AG10803 (cell line): ENCODE data around the gene AMN.
"Not testable (repeated sequence)": the region's sequence is repeated elsewhere in the genome, so short reads cannot be mapped to it uniquely, and the experiment has no call there.

Experiments used
- DNase-seq: peaks from one replicate; pipeline ENCODE4 v3.0.0; 2010; ENCODE audit warnings: low read depth
- H3K4me3 ChIP-seq: 2 replicates; pipeline ENCODE4 v1.5.1; 2011; ENCODE audit warnings: mild to moderate bottlenecking, low read length, control low read depth
- TF ChIP-seq, protein P1 (sequence below): conservative IDR thresholded peaks from 2 replicates; pipeline ENCODE4 v1.5.1; 2011; ENCODE audit warnings: mild to moderate bottlenecking, low read length, control low read depth, inconsistent platforms

The AMN gene

DNA sequence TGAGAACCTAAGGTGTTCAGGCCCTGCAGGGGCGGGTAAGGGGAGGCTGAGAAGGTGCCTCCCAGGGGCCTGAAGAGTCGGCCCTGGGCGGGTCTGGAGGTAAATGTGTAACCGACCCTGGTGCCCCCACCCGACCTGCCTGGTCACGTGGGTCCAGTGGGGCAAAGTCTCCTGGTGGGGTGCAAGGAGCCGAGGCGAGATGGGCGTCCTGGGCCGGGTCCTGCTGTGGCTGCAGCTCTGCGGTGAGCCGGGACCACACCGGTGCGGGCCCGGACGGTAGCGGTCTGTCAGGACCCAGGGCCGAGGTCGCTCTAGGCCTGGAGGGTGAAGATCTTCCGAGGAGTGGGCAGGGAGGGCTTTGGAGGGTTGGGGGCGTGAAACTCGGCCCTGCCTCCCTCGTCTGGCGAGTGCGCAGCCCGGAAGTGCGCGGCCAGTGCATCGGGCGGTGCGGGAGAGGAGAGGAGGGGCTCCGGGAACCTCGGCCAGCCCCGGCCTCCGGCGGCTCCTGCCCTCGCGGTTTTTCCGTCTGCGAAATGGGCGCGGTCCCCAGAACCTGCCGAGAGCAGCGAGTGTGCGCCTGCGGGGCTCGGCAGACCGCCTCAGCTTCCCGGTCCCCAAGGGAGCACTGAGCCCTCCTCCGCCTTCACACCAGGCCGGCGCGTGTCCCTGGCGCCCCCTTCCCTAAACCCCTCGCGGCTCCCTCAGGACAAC is at the start of gene AMN:
AMN (plus strand) TSS at position 174 of the 711 bp plus-strand sequence; CDS start at position 200, 26 bp downstream.
- H3K4me3 ChIP-seq: peak within 1 kb of the TSS; percentile 17; the same call in 1 of the 2 replicates
- TF ChIP-seq, protein P1, sequence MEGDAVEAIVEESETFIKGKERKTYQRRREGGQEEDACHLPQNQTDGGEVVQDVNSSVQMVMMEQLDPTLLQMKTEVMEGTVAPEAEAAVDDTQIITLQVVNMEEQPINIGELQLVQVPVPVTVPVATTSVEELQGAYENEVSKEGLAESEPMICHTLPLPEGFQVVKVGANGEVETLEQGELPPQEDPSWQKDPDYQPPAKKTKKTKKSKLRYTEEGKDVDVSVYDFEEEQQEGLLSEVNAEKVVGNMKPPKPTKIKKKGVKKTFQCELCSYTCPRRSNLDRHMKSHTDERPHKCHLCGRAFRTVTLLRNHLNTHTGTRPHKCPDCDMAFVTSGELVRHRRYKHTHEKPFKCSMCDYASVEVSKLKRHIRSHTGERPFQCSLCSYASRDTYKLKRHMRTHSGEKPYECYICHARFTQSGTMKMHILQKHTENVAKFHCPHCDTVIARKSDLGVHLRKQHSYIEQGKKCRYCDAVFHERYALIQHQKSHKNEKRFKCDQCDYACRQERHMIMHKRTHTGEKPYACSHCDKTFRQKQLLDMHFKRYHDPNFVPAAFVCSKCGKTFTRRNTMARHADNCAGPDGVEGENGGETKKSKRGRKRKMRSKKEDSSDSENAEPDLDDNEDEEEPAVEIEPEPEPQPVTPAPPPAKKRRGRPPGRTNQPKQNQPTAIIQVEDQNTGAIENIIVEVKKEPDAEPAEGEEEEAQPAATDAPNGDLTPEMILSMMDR: no peak
- no peak for DNase-seq

DNA sequence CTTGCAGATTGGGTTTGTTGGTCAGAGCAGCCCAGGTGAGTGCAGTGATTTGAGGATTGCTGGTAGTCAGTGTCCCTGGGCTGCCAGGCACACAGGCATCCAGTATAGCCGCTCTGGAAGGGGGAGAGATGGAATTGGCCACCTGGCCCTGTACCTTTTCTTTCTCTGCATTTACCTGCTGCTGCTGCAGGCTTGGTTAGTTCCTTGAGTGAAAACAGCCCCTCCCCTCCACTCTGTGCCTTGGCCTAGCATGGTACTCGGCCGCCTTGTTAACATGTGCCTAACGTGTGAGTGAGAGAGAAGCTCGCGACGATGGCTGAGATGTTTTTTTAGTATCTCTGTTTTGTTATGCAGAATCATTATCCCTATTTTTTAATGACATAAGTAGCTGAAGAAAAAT is 49.3 kb upstream of the AMN start:
- no peak for DNase-seq
- TF ChIP-seq, protein P1: no peak
- H3K4me3 ChIP-seq: no peak overlapping the region

DNA sequence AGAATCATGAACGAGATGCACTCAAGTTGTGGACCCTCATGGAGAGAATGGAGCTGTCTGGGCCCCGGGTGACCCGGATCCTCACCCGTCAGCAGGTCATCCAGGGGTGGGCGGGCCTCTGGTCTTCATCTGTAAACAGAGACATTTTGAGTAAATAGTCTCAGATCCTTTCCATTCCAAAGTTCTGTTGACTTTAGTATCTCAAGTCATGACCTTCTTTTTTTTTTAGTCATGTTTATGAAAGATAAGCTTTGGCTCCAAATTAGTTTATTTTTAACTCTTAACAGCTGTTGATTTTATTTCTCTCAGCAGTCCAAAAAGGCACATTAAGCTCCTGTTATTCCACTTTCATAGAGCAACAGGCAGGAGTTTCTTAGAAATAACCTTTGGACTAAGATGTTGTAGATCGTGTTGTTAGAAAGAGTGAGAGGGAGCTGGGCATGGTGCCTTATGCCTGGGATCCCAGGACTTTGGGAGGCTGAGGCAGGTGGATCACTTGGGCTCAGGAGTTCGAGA is 48.9 kb upstream of the AMN start:
- DNase-seq: no peak

DNA sequence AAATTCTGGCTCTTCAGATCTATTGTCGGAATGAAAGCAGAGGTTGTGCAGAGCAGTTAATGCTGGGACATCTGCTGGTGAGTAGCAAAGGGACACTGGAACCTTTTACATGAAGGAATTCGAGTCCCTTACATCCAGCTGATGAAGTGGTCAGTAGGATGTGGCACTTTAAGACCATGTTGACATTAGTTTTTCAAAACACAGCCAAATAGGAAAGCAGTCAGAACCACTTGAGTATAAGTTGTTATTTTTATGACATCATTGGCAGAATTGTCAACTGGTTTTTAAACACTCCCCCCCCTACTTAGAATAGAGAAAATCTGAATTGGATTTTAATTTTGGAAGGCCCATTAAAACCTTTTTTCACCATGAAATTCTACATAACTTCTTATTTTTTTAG is 46.8 kb upstream of the AMN start:
- no peak overlapping the region for H3K4me3 ChIP-seq
- TF ChIP-seq, protein P1: no peak
- no peak for DNase-seq

More for the DNA sequence above, 48.9 kb upstream of the AMN start:
- H3K4me3 ChIP-seq: no peak overlapping the region
- TF ChIP-seq, protein P1: no peak

DNA sequence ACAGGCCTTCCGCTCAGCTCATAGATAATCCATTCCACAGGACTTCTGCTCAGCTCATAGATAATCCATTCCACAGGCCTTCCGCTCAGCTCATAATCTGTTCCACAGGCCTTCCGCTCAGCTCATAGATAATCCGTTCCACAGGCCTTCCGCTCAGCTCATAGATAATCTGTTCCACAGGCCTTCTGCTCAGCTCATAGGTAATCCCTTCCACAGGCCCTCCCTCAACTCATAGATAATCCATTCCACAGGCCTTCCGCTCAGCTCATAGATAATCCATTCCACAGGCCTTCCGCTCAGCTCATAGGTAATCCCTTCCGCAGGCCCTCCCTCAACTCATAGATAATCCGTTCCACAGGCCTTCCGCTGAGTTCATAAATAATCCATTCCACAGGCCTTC is 45.0 kb upstream of the AMN start:
- H3K4me3 ChIP-seq: not testable (repeated sequence)

DNA sequence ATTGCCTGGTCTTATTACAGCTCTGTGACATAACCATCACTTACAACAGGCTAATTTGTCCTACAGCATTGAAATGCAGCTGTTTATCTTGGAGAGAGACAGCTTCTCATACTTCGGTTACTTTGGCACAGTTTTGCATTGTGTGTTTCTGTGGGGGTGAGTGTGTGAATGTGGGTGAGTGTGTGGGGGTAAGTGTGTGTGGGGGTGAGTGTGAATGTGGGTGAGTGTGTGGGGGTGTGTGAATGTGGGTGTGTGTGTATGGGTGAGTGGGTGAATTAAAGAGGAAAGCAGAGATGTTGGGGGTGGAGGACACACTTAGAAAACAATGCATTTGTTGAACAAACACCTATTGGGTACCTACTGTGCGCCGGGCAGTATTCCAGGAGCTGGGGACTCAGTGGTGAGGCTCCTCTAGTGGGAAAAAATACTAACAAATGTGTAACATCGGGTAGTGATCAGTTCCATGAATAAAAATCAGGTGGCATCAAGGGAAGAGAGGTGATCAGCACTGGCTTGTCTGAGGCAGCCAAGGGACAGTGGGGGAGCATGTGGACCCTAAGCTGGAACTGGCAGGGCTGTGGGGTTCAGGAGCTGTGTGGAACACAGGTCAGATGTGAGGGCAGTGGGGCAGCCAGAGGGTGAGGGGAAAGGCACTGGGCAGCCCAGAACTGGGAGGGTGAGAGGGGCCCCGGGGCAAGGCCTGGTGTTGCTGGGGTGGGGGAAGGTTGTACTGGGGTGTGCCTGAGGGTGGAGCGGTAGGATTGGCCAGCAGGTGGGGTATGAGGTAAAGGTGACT is 44.1 kb upstream of the AMN start:
- TF ChIP-seq, protein P1: no peak
- DNase-seq: no peak
- H3K4me3 ChIP-seq: no peak overlapping the region

More for the DNA sequence above, 45.0 kb upstream of the AMN start:
- DNase-seq: not testable (repeated sequence)

DNA sequence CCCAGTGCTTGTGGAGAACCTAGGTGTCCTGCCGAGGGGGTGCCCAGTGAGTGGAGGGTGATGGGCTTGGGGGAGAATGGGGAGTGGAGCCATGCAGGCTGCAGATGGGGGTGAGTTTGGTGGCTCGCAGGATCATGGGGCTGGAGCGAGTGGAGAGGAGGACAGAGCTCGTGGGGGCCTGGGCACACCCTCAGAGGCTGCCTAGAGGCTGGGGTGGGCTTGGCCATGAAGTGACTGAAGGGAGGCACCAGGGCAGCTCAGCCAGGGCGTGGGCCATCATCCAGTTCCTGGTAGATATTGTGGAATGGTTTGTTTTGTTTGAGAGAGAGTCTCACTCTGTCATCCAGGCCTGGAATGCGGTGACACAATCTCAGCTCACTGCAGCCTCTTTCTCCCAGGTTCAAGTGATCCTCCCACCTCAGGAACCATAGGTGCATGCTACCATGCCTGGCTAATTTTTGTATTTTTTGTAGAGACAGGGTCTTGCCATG is 43.4 kb upstream of the AMN start:
- H3K4me3 ChIP-seq: no peak overlapping the region
- peak; percentile 9 for DNase-seq
- TF ChIP-seq, protein P1: no peak
